ENCODE measurements around the gene CCDC85C.

Gene CCDC85C

DNA sequence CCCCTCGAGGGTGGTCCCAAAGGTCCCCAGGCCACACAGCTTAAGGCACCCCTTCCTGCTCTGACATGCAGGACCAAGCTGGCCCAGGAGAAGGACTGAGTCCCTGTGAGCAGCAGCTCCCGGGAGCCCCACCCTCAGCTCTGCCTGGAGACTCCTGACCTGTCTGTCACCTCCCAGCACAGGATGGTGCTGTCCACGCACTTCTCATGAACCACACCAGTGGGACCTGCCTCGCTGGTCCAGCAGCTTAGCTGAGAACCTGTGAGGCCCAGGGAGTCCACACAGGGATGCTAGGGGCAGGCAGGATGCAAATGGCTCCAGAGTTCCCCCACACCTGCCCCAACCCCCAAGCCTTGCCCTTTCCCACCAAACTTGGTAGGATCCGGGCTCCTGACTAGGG lies 27.7 kb downstream of the CCDC85C start:
- no peak for DNase-seq (ENCODE audit: low read depth)
- H3K4me3 ChIP-seq (ENCODE audit: control insufficient read depth, low read depth, low read length): no peak overlapping the region
- TF ChIP-seq CTCF (IDR thresholded peaks at IDR 0.05; ENCODE audit: control insufficient read depth, insufficient read depth, low read depth, low read length, missing control alignments): no peak

GRCh38 chr14:99575043-99576023 lies 28.7 kb downstream of the CCDC85C start:
- H3K4me3 ChIP-seq (ENCODE audit: control insufficient read depth, low read depth, low read length): no peak overlapping the region
- no peak for DNase-seq (ENCODE audit: low read depth)
- peak; percentile 26 for TF ChIP-seq CTCF (IDR thresholded peaks at IDR 0.05; ENCODE audit: control insufficient read depth, insufficient read depth, low read depth, low read length, missing control alignments)

GRCh38 chr14:99574099-99574880 lies 29.7 kb downstream of the CCDC85C start:
- TF ChIP-seq CTCF (IDR thresholded peaks at IDR 0.05; ENCODE audit: control insufficient read depth, insufficient read depth, low read depth, low read length, missing control alignments): no peak
- no peak overlapping the region for H3K4me3 ChIP-seq (ENCODE audit: control insufficient read depth, low read depth, low read length)
- DNase-seq (ENCODE audit: low read depth): peak; percentile 33

DNA sequence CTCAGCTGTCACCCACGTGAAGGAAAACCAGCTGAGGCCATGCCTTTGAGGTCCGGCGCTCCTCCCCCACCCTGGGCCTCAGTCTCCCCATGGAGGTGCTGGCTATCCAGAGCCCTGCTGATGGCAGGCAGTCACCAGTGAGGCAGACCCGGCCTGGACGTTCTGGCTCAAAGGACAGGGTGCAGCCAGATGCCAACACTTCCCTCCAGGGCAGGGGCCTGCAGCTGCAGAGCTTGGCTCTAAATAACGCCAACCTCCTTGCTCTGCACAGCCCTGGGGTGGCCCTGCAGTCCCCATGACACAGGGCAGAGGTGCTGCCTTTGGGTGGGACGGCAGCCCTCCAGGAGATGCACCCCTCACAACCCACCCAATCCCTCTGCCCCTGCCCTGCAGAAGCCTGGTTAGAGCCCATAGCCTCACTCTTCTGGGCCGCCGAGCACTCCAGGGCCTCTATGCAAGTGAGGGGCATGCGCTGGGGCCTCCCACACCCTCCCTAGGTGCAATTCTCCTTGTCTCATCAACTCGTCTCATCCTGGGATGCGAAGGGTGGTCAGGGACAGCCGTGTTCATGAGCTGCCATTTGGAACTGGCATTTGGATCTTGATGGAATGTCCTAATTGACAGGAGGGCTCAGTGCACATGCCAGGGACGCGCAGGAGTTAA lies 30.4 kb downstream of the CCDC85C start:
- TF ChIP-seq CTCF (IDR thresholded peaks at IDR 0.05; ENCODE audit: control insufficient read depth, insufficient read depth, low read depth, low read length, missing control alignments): no peak
- no peak overlapping the region for H3K4me3 ChIP-seq (ENCODE audit: control insufficient read depth, low read depth, low read length)
- no peak for DNase-seq (ENCODE audit: low read depth)

GRCh38 chr14:99573000-99573330 lies 31.0 kb downstream of the CCDC85C start:
- TF ChIP-seq CTCF (IDR thresholded peaks at IDR 0.05; ENCODE audit: control insufficient read depth, insufficient read depth, low read depth, low read length, missing control alignments): no peak
- H3K4me3 ChIP-seq (ENCODE audit: control insufficient read depth, low read depth, low read length): no peak overlapping the region
- no peak for DNase-seq (ENCODE audit: low read depth)
